Measurements from ENCODE around the gene PTPRN2. TPM values are rescaled to one million over a fixed set of nuclear protein-coding genes. Genes with fewer than 3 reads are reported as not detected.

Gene PTPRN2
- total RNA-seq, 1 experiment from 2014 or later, result 0.11 TPM

GRCh38 chr7:157854066-157854891 lies 733.3 kb downstream of the PTPRN2 start:
- H3K36me3 ChIP-seq (ENCODE audit: insufficient read depth, low read length, poor library complexity, severe bottlenecking), result no peaks in the 10 kb centered on the region
- H3K9me3 ChIP-seq (ENCODE audit: low read depth, low read length, poor library complexity, severe bottlenecking), result no peaks in the 10 kb centered on the region
- BruUV-seq (replicated peaks), result no TSS peak
- H3K4me3 ChIP-seq (ENCODE audit: low read depth, low read length, poor library complexity, severe bottlenecking), result no peak overlapping the region
- no peak for TF ChIP-seq EZH2 (IDR thresholded peaks at IDR 0.05; ENCODE audit: borderline replicate concordance, low read depth, low read length, poor library complexity, severe bottlenecking)
- no peak for TF ChIP-seq CTCF (conservative IDR thresholded peaks at IDR 0.05; ENCODE audit: low read depth, low read length)
- H3K27me3 ChIP-seq (replicated peaks; ENCODE audit: insufficient read depth, low read depth, low read length, poor library complexity), result peaks cover 29% of the 10 kb centered on the region
- DNase-seq (ENCODE audit: low spot score), result no peak
- CTCF ChIA-PET, result no interaction called here
- H3K4me1 ChIP-seq (ENCODE audit: insufficient read depth, low read length, poor library complexity, severe bottlenecking), result no peaks in the 10 kb centered on the region
- H3K27ac ChIP-seq (ENCODE audit: low read depth, low read length, poor library complexity, severe bottlenecking), result no peak overlapping the region
- POLR2A ChIA-PET (ENCODE audit: low non-redundant PET), result no interaction called here
- intact Hi-C loops (cut with micrococcal nuclease; ENCODE audit: unreplicated experiment), result no loop called here

- H3K27me3 ChIP-seq (replicated peaks; ENCODE audit: insufficient read depth, low read depth, low read length, poor library complexity), result peaks cover 29% of the 10 kb centered on the region
- ChIA-PET CTCF (no interaction called here), POLR2A (ENCODE audit: low non-redundant PET) (no interaction called here)
- H3K36me3 ChIP-seq (ENCODE audit: insufficient read depth, low read length, poor library complexity, severe bottlenecking), result no peaks in the 10 kb centered on the region
- intact Hi-C loops (cut with micrococcal nuclease; ENCODE audit: unreplicated experiment), result no loop called here
- no peak overlapping the region for H3K4me3 ChIP-seq (ENCODE audit: low read depth, low read length, poor library complexity, severe bottlenecking)
- DNase-seq (ENCODE audit: low spot score), result no peak
- no TSS peak for BruUV-seq (replicated peaks)
- no peak for TF ChIP-seq EZH2 (IDR thresholded peaks at IDR 0.05; ENCODE audit: borderline replicate concordance, low read depth, low read length, poor library complexity, severe bottlenecking)
- TF ChIP-seq CTCF (conservative IDR thresholded peaks at IDR 0.05; ENCODE audit: low read depth, low read length), result no peak
- H3K9me3 ChIP-seq (ENCODE audit: low read depth, low read length, poor library complexity, severe bottlenecking), result no peaks in the 10 kb centered on the region
- no peaks in the 10 kb centered on the region for H3K4me1 ChIP-seq (ENCODE audit: insufficient read depth, low read length, poor library complexity, severe bottlenecking)
- H3K27ac ChIP-seq (ENCODE audit: low read depth, low read length, poor library complexity, severe bottlenecking), result no peak overlapping the region
Measured at GRCh38 chr7:157853789-157854065, 733.9 kb downstream of the PTPRN2 start.

GRCh38 chr7:157853076-157853788 lies 734.4 kb downstream of the PTPRN2 start:
- Histone ChIP-seq H3K4me3 (ENCODE audit: low read depth, low read length, poor library complexity, severe bottlenecking) (no peak overlapping the region), H3K4me1 (ENCODE audit: insufficient read depth, low read length, poor library complexity, severe bottlenecking) (no peaks in the 10 kb centered on the region), H3K9me3 (ENCODE audit: low read depth, low read length, poor library complexity, severe bottlenecking) (no peaks in the 10 kb centered on the region), H3K27ac (ENCODE audit: low read depth, low read length, poor library complexity, severe bottlenecking) (no peak overlapping the region), H3K27me3 (replicated peaks; ENCODE audit: insufficient read depth, low read depth, low read length, poor library complexity) (peaks cover 33% of the 10 kb centered on the region), H3K36me3 (ENCODE audit: insufficient read depth, low read length, poor library complexity, severe bottlenecking) (no peaks in the 10 kb centered on the region)
- no peak for DNase-seq (ENCODE audit: low spot score)
- ChIA-PET CTCF (no interaction called here), POLR2A (ENCODE audit: low non-redundant PET) (no interaction called here)
- intact Hi-C loops (cut with micrococcal nuclease; ENCODE audit: unreplicated experiment), result no loop called here
- no peak for TF ChIP-seq EZH2 (IDR thresholded peaks at IDR 0.05; ENCODE audit: borderline replicate concordance, low read depth, low read length, poor library complexity, severe bottlenecking)
- TF ChIP-seq CTCF (conservative IDR thresholded peaks at IDR 0.05; ENCODE audit: low read depth, low read length), result no peak
- no TSS peak for BruUV-seq (replicated peaks)

Measured in A673 (cell line).